Stimulated activated naive CD8-positive, alpha-beta T cell treated with anti-CD3 and anti-CD28 coated beads, Interleukin-15, amount 100 ng/mL, for 72 hours (primary cell): ENCODE measurements around the gene ANKRD27.
"Not testable (repeated sequence)": the region's sequence is repeated elsewhere in the genome, so short reads cannot be mapped to it uniquely, and the experiment has no call there.

Experiments
- ATAC-seq: fragments of 150-1000 bp; cut with Tn5 transposase; 2 replicates; pipeline ENCODE4 v1.10.0; 2021; ENCODE audit warnings: mild to moderate bottlenecking, moderate library complexity
- DNase-seq, 2 donors: peaks; one replicate each; pipeline ENCODE4 v3.0.0; 2021 to 2022
- H3K27ac Mint-ChIP-seq, 2 donors: one replicate each; pipeline ENCODE4 v1.8.0; 2022; ENCODE audit warnings: mild to moderate bottlenecking in 2 of 2, mixed read lengths in 2 of 2, moderate library complexity in 2 of 2
- H3K27me3 Mint-ChIP-seq: one replicate; pipeline ENCODE4 v1.8.0; 2022; ENCODE audit warnings: mixed read lengths
- H3K4me1 Mint-ChIP-seq: one replicate; pipeline ENCODE4 v1.8.0; 2022; ENCODE audit warnings: mild to moderate bottlenecking, mixed read lengths
- H3K4me3 Mint-ChIP-seq, 2 donors: one replicate each; pipeline ENCODE4 v1.8.0; 2022; ENCODE audit warnings: mild to moderate bottlenecking in 2 of 2, mixed read lengths in 2 of 2, moderate library complexity in 1 of 2
- H3K9me3 Mint-ChIP-seq, 2 donors: one replicate each; pipeline ENCODE4 v1.8.0; 2022; ENCODE audit warnings: mixed read lengths in 2 of 2

Gene ANKRD27

GRCh38 chr19:32674931-32675719 lies at the start of gene ANKRD27:
TSS of gene ANKRD27 (minus strand) at chr19:32675180. CDS start at chr19:32659015, 16,165 bp downstream.
- H3K9me3 Mint-ChIP-seq = no peaks in the 10 kb centered on the region
- H3K27ac Mint-ChIP-seq = peak within 1 kb of the TSS; percentile 91 to 94
- peaks cover 27% of the 10 kb centered on the region for H3K27me3 Mint-ChIP-seq
- DNase-seq = peak; percentile 98 to 99
- H3K4me1 Mint-ChIP-seq = peaks cover 48% of the 10 kb centered on the region
- peak; percentile 95 for ATAC-seq
- peak within 1 kb of the TSS; percentile 95 to 97 for H3K4me3 Mint-ChIP-seq

- peaks cover 0 to 5% of the 10 kb centered on the region in 2 donors for H3K9me3 Mint-ChIP-seq
- DNase-seq (no peak), ATAC-seq (peak; percentile 53)
- H3K4me3 Mint-ChIP-seq = no peak overlapping the region
- H3K4me1 Mint-ChIP-seq = no peaks in the 10 kb centered on the region
- H3K27me3 Mint-ChIP-seq = no peaks in the 10 kb centered on the region
- peak overlapping the region in 1 of 2 donors; percentile 4 for H3K27ac Mint-ChIP-seq
Observed at GRCh38 chr19:32720936-32721250, 45.9 kb upstream of the ANKRD27 start.

GRCh38 chr19:32720216-32720935 lies 45.4 kb upstream of the ANKRD27 start:
- Mint-ChIP-seq H3K9me3 (peaks cover 0 to under 1% of the 10 kb centered on the region in 2 donors), H3K4me1 (no peaks in the 10 kb centered on the region), H3K27ac (no peak overlapping the region), H3K4me3 (no peak overlapping the region), H3K27me3 (no peaks in the 10 kb centered on the region)
- DNase-seq (no peak), ATAC-seq (peak; percentile 61)

GRCh38 chr19:32719611-32720059 lies 44.7 kb upstream of the ANKRD27 start, which contains the start of gene TDRD12:
TSS of gene TDRD12 (plus strand) at chr19:32719767. CDS start at chr19:32720073, 306 bp downstream.
- peak; percentile 52 for ATAC-seq
- H3K4me1 Mint-ChIP-seq = no peaks in the 10 kb centered on the region
- no peak for DNase-seq

GRCh38 chr19:32718286-32718685 lies 43.3 kb upstream of the ANKRD27 start:
- Mint-ChIP-seq H3K4me1 (no peaks in the 10 kb centered on the region), H3K9me3 (no peaks in the 10 kb centered on the region), H3K4me3 (no peak overlapping the region), H3K27ac (peak overlapping the region in 1 of 2 donors; percentile 52), H3K27me3 (no peaks in the 10 kb centered on the region)
- no peak for DNase-seq
- no peak for ATAC-seq

More at GRCh38 chr19:32719611-32720059, 44.7 kb upstream of the ANKRD27 start, which contains the start of gene TDRD12:
- H3K4me3 Mint-ChIP-seq = no peak within 1 kb of the TSS
- no peak within 1 kb of the TSS for H3K27ac Mint-ChIP-seq
- no peaks in the 10 kb centered on the region for H3K9me3 Mint-ChIP-seq
- no peaks in the 10 kb centered on the region for H3K27me3 Mint-ChIP-seq

- Mint-ChIP-seq H3K4me3 (no peak overlapping the region), H3K4me1 (no peaks in the 10 kb centered on the region), H3K27ac (no peak overlapping the region), H3K27me3 (no peaks in the 10 kb centered on the region), H3K9me3 (no peaks in the 10 kb centered on the region)
- ATAC-seq (no peak), DNase-seq (no peak)
Observed at GRCh38 chr19:32717496-32717895, 42.5 kb upstream of the ANKRD27 start.

GRCh38 chr19:32716203-32716602 lies 41.2 kb upstream of the ANKRD27 start:
- not testable (repeated sequence) for DNase-seq, H3K4me1 Mint-ChIP-seq, H3K4me3 Mint-ChIP-seq, H3K27me3 Mint-ChIP-seq, H3K27ac Mint-ChIP-seq, H3K9me3 Mint-ChIP-seq, ATAC-seq

- H3K27ac Mint-ChIP-seq = no peak overlapping the region
- no peak overlapping the region for H3K4me3 Mint-ChIP-seq
- no peaks in the 10 kb centered on the region for H3K27me3 Mint-ChIP-seq
- no peaks in the 10 kb centered on the region for H3K9me3 Mint-ChIP-seq
- DNase-seq (no peak), ATAC-seq (no peak)
- H3K4me1 Mint-ChIP-seq = peaks cover 19% of the 10 kb centered on the region
Observed at GRCh38 chr19:32711747-32712146, 36.8 kb upstream of the ANKRD27 start.

GRCh38 chr19:32709032-32709431 lies 34.1 kb upstream of the ANKRD27 start:
- Mint-ChIP-seq H3K4me1 (peaks cover 21% of the 10 kb centered on the region), H3K9me3 (no peaks in the 10 kb centered on the region), H3K27me3 (no peaks in the 10 kb centered on the region), H3K27ac (no peak overlapping the region), H3K4me3 (no peak overlapping the region)
- peak; percentile 46 for ATAC-seq
- no peak for DNase-seq

GRCh38 chr19:32708457-32708856 lies 33.5 kb upstream of the ANKRD27 start:
- peak; percentile 98 for ATAC-seq
- peak overlapping the region in 1 of 2 donors; percentile 65 for H3K27ac Mint-ChIP-seq
- H3K4me3 Mint-ChIP-seq = no peak overlapping the region
- peaks cover 21% of the 10 kb centered on the region for H3K4me1 Mint-ChIP-seq
- no peaks in the 10 kb centered on the region for H3K9me3 Mint-ChIP-seq
- DNase-seq = peak in 1 of 2 donors; percentile 44
- H3K27me3 Mint-ChIP-seq = no peaks in the 10 kb centered on the region

GRCh38 chr19:32704006-32704405 lies 29.0 kb upstream of the ANKRD27 start:
- not testable (repeated sequence) for H3K27ac Mint-ChIP-seq, H3K4me3 Mint-ChIP-seq, H3K27me3 Mint-ChIP-seq, DNase-seq, H3K9me3 Mint-ChIP-seq, ATAC-seq
- H3K4me1 Mint-ChIP-seq = peaks cover 20% of the 10 kb centered on the region

- H3K4me3 Mint-ChIP-seq = no peak overlapping the region
- no peak for DNase-seq
- ATAC-seq = no peak
- H3K9me3 Mint-ChIP-seq = peaks cover 0 to 7% of the 10 kb centered on the region in 2 donors
- H3K4me1 Mint-ChIP-seq = peaks cover 26% of the 10 kb centered on the region
- no peak overlapping the region for H3K27ac Mint-ChIP-seq
- H3K27me3 Mint-ChIP-seq = no peaks in the 10 kb centered on the region
Observed at GRCh38 chr19:32702010-32702409, 27.0 kb upstream of the ANKRD27 start.

GRCh38 chr19:32700129-32700528 lies 25.1 kb upstream of the ANKRD27 start:
- not testable (repeated sequence) for ATAC-seq, H3K27ac Mint-ChIP-seq, H3K27me3 Mint-ChIP-seq, H3K9me3 Mint-ChIP-seq, H3K4me3 Mint-ChIP-seq, DNase-seq
- H3K4me1 Mint-ChIP-seq = peaks cover 40% of the 10 kb centered on the region

- H3K4me1 Mint-ChIP-seq = peaks cover 65% of the 10 kb centered on the region
- not testable (repeated sequence) for H3K27me3 Mint-ChIP-seq
Observed at GRCh38 chr19:32696771-32697170, 21.8 kb upstream of the ANKRD27 start.

GRCh38 chr19:32695506-32695905 lies 20.5 kb upstream of the ANKRD27 start:
- H3K27ac Mint-ChIP-seq = peak overlapping the region in 1 of 2 donors; percentile 52
- ATAC-seq, DNase-seq, H3K9me3 Mint-ChIP-seq, H3K27me3 Mint-ChIP-seq: not testable (repeated sequence)
- peak overlapping the region; percentile 48 to 72 for H3K4me3 Mint-ChIP-seq
- H3K4me1 Mint-ChIP-seq = peaks cover 77% of the 10 kb centered on the region

More at GRCh38 chr19:32696771-32697170, 21.8 kb upstream of the ANKRD27 start:
- Mint-ChIP-seq H3K4me3 (peak overlapping the region; percentile 46 to 72), H3K27ac (peak overlapping the region; percentile 86 to 98)
- DNase-seq = peak in 1 of 2 donors; percentile 51
- ATAC-seq, H3K9me3 Mint-ChIP-seq: not testable (repeated sequence)

GRCh38 chr19:32694851-32695250 lies 19.9 kb upstream of the ANKRD27 start:
- DNase-seq, H3K27ac Mint-ChIP-seq, ATAC-seq, H3K9me3 Mint-ChIP-seq, H3K27me3 Mint-ChIP-seq: not testable (repeated sequence)
- Mint-ChIP-seq H3K4me1 (peaks cover 82% of the 10 kb centered on the region), H3K4me3 (peak overlapping the region in 1 of 2 donors; percentile 88)
